GM23248 (cell line): ENCODE results near the gene FKBP6.

Experiments
- EZH2 ChIP-seq: fragments of 200-600 bp; sonication (generic); IDR thresholded peaks from 2 replicates; pipeline ENCODE4 v1.6.1; 2018; ENCODE audit warnings: antibody characterized with exemption, mild to moderate bottlenecking; ENCODE audit not compliant: insufficient read depth, poor library complexity, severe bottlenecking
- EZH2phosphoT487 ChIP-seq: fragments of 200-600 bp; sonication (generic); IDR thresholded peaks from 2 replicates; pipeline ENCODE4 v1.6.1; 2018; ENCODE audit warnings: antibody characterized with exemption, moderate library complexity, mild to moderate bottlenecking, low read depth; ENCODE audit not compliant: insufficient read depth

- TF ChIP-seq EZH2 (no peak), EZH2phosphoT487 (no peak)
These were observed 18.0 kb downstream of the FKBP6 start for GRCh38 chr7:73345951-73346350.
